NCI-H345 treated with DMSO at 0.1 percent for 48 hours (cell line): Measurements from ENCODE around the gene FAM20B.
A peak's percentile ranks its signal among the peaks of the same experiment; 100 is the strongest.

Source experiments
- DNase-seq: peaks from one replicate; lab custom pipeline; 2025; ENCODE audit not compliant: unreplicated experiment; lab: John Stamatoyannopoulos, UW

FAM20B gene

GRCh38 chr1:179046808-179047635 is 21.3 kb downstream of the FAM20B start:
- no peak for DNase-seq

- no peak for DNase-seq
These were observed 21.9 kb downstream of the FAM20B start for GRCh38 chr1:179047636-179047997.

GRCh38 chr1:179048339-179049124 is 22.8 kb downstream of the FAM20B start:
- no peak for DNase-seq

- DNase-seq = no peak
These were observed 27.1 kb downstream of the FAM20B start for GRCh38 chr1:179052776-179053175.

- DNase-seq = no peak
These were observed 27.8 kb downstream of the FAM20B start for GRCh38 chr1:179053486-179053885.

- DNase-seq = no peak
These were observed 30.2 kb downstream of the FAM20B start for GRCh38 chr1:179055937-179056336.

GRCh38 chr1:179058487-179059483 is 33.1 kb downstream of the FAM20B start:
- no peak for DNase-seq

GRCh38 chr1:179061360-179062282 is 35.9 kb downstream of the FAM20B start:
- DNase-seq = no peak

- DNase-seq = no peak
These were observed 40.8 kb downstream of the FAM20B start for GRCh38 chr1:179066471-179066870.

GRCh38 chr1:179077396-179077795 is 51.7 kb downstream of the FAM20B start:
- no peak for DNase-seq

- DNase-seq = peak; percentile 81
These were observed 53.5 kb downstream of the FAM20B start for GRCh38 chr1:179079113-179079761.

GRCh38 chr1:179080866-179081686 is 55.4 kb downstream of the FAM20B start:
- DNase-seq = no peak

GRCh38 chr1:179081687-179082332 is 56.1 kb downstream of the FAM20B start, which contains the start of gene TOR3A:
TOR3A (plus strand) TSS chr1:179082070; CDS start chr1:179082129, 59 bp downstream.
- DNase-seq = peak; percentile 58

GRCh38 chr1:179082333-179082998 is 56.8 kb downstream of the FAM20B start:
- DNase-seq = no peak

- DNase-seq = no peak
These were observed 57.3 kb downstream of the FAM20B start for GRCh38 chr1:179082999-179083335.

GRCh38 chr1:179083533-179083932 is 57.8 kb downstream of the FAM20B start:
- no peak for DNase-seq

GRCh38 chr1:179087665-179088064 is 62.0 kb downstream of the FAM20B start:
- DNase-seq = no peak
